GM18498 (cell line): ENCODE data around the gene PKP4.

Source experiments
- ATAC-seq: cut with Tn5 transposase; IDR thresholded peaks from one replicate; pipeline ENCODE4 v1.9.1; 2021; ENCODE audit warnings: mild to moderate bottlenecking, moderate library complexity; ENCODE audit not compliant: unreplicated experiment

The PKP4 gene

GRCh38 chr2:158583923-158584322, 127.2 kb downstream of the PKP4 start:
- no peak for ATAC-seq

- no peak for ATAC-seq
Measured at GRCh38 chr2:158586491-158586890, 129.7 kb downstream of the PKP4 start.

- no peak for ATAC-seq
Measured at GRCh38 chr2:158589303-158589702, 132.6 kb downstream of the PKP4 start.

GRCh38 chr2:158598862-158599517, 142.2 kb downstream of the PKP4 start:
- ATAC-seq = no peak

GRCh38 chr2:158599609-158600008, 142.9 kb downstream of the PKP4 start:
- ATAC-seq = no peak

GRCh38 chr2:158600155-158600802, 143.5 kb downstream of the PKP4 start:
- no peak for ATAC-seq

- ATAC-seq = no peak
Measured at GRCh38 chr2:158602027-158602426, 145.3 kb downstream of the PKP4 start.

GRCh38 chr2:158603205-158603604, 146.5 kb downstream of the PKP4 start:
- no peak for ATAC-seq

- no peak for ATAC-seq
Measured at GRCh38 chr2:158603986-158604385, 147.2 kb downstream of the PKP4 start.

GRCh38 chr2:158610059-158610458, 153.3 kb downstream of the PKP4 start:
- no peak for ATAC-seq

GRCh38 chr2:158616480-158617000, 159.8 kb downstream of the PKP4 start:
- ATAC-seq = no peak

- ATAC-seq = no peak
Measured at GRCh38 chr2:158618891-158619490, 162.2 kb downstream of the PKP4 start.

GRCh38 chr2:158619496-158619895, 162.7 kb downstream of the PKP4 start:
- no peak for ATAC-seq

GRCh38 chr2:158620656-158621055, 163.9 kb downstream of the PKP4 start:
- ATAC-seq = no peak

- ATAC-seq = no peak
Measured at GRCh38 chr2:158624071-158624667, 167.4 kb downstream of the PKP4 start.

GRCh38 chr2:158624961-158625360, 168.2 kb downstream of the PKP4 start:
- ATAC-seq = no peak

GRCh38 chr2:158629116-158629515, 172.4 kb downstream of the PKP4 start:
- ATAC-seq = no peak

- ATAC-seq = no peak
Measured at GRCh38 chr2:158633261-158633660, 176.5 kb downstream of the PKP4 start.

GRCh38 chr2:158634627-158635026, 177.9 kb downstream of the PKP4 start:
- no peak for ATAC-seq

GRCh38 chr2:158635961-158636601, 179.3 kb downstream of the PKP4 start:
- ATAC-seq = no peak

- ATAC-seq = no peak
Measured at GRCh38 chr2:158637357-158637756, 180.6 kb downstream of the PKP4 start.
